Adipocyte (in vitro differentiated cells): ENCODE measurements around the gene KRR1.
"Not testable (repeated sequence)": the region's sequence is repeated elsewhere in the genome, so short reads cannot be mapped to it uniquely, and the experiment has no call there.

Experiments used
- DNase-seq: peaks from one replicate; pipeline ENCODE4 v3.0.0-alpha.2; 2015; ENCODE audit warnings: low read depth
- H3K27me3 ChIP-seq: replicated peaks from 2 replicates; pipeline ENCODE4 v1.7.0; 2013; ENCODE audit warnings: mild to moderate bottlenecking, low read length, moderate library complexity; ENCODE audit not compliant: control insufficient read depth, insufficient read depth
- H3K36me3 ChIP-seq: 2 replicates; pipeline ENCODE4 v1.7.0; 2013; ENCODE audit warnings: low read length, mild to moderate bottlenecking, moderate library complexity; ENCODE audit not compliant: control insufficient read depth, insufficient read depth, severe bottlenecking
- H3K4me1 ChIP-seq: 2 replicates; pipeline ENCODE4 v1.7.0; 2013; ENCODE audit warnings: mild to moderate bottlenecking, low read length, moderate library complexity; ENCODE audit not compliant: control insufficient read depth, insufficient read depth
- H3K4me3 ChIP-seq: 2 replicates; pipeline ENCODE4 v1.7.0; 2013; ENCODE audit warnings: mild to moderate bottlenecking, low read length, moderate library complexity
- H3K9ac ChIP-seq: 2 replicates; pipeline ENCODE4 v1.7.0; 2013; ENCODE audit warnings: mild to moderate bottlenecking, low read length, moderate library complexity
- H3K9me3 ChIP-seq: 2 replicates; pipeline ENCODE4 v1.7.0; 2013; ENCODE audit warnings: mild to moderate bottlenecking, low read length, moderate library complexity; ENCODE audit not compliant: control insufficient read depth

Gene KRR1

GRCh38 chr12:75444429-75445136, 66.8 kb downstream of the KRR1 start:
- peaks cover 17% of the 10 kb centered on the region for H3K4me1 ChIP-seq
- H3K9me3 ChIP-seq: no peaks in the 10 kb centered on the region
- no peaks in the 10 kb centered on the region for H3K36me3 ChIP-seq
- DNase-seq: peak; percentile 57
- H3K9ac ChIP-seq: no peak overlapping the region
- H3K27me3 ChIP-seq: no peaks in the 10 kb centered on the region
- H3K4me3 ChIP-seq: no peak overlapping the region

- H3K4me3 ChIP-seq: no peak overlapping the region
- no peak for DNase-seq
- H3K4me1 ChIP-seq: peaks cover 17% of the 10 kb centered on the region
- H3K9me3 ChIP-seq: no peaks in the 10 kb centered on the region
- H3K36me3 ChIP-seq: no peaks in the 10 kb centered on the region
- no peak overlapping the region for H3K9ac ChIP-seq
- no peaks in the 10 kb centered on the region for H3K27me3 ChIP-seq
Observed at GRCh38 chr12:75443709-75444108, 67.7 kb downstream of the KRR1 start.

GRCh38 chr12:75442454-75442853, 69.0 kb downstream of the KRR1 start:
- not testable (repeated sequence) for H3K4me3 ChIP-seq, H3K36me3 ChIP-seq, DNase-seq, H3K27me3 ChIP-seq, H3K9ac ChIP-seq, H3K9me3 ChIP-seq
- peaks cover 15% of the 10 kb centered on the region for H3K4me1 ChIP-seq

- H3K36me3 ChIP-seq, DNase-seq, H3K4me3 ChIP-seq, H3K27me3 ChIP-seq, H3K9ac ChIP-seq, H3K9me3 ChIP-seq: not testable (repeated sequence)
- H3K4me1 ChIP-seq: peaks cover 10% of the 10 kb centered on the region
Observed at GRCh38 chr12:75441687-75442449, 69.5 kb downstream of the KRR1 start.
